Activated CD8-positive, alpha-beta memory T cell treated with anti-CD3 and anti-CD28 coated beads, Interleukin-2, amount 10 ng/mL, durations not matched to agents 7 days and 5 days (primary cell): ENCODE data around the gene TMED8. TPM values are rescaled to one million over a fixed set of nuclear protein-coding genes. Genes with fewer than 3 reads are reported as not detected.
"Not testable (repeated sequence)": the region's sequence is repeated elsewhere in the genome, so short reads cannot be mapped to it uniquely, and the experiment has no call there.

Experiments
- ATAC-seq: fragments of 150-1000 bp; cut with Tn5 transposase; one replicate; pipeline ENCODE4 v1.10.0; 2021; ENCODE audit warnings: moderate library complexity
- CTCF ChIA-PET: fragments of 350-600 bp; sonication (Branson Sonifier 250); formaldehyde crosslinking; loops from one replicate; lab custom pipeline; 2021; ENCODE audit warnings: antibody characterized with exemption; lab: Charles Lee
- DNase-seq: peaks from one replicate; pipeline ENCODE4 v3.0.0-alpha.2; 2020
- H3K27ac Mint-ChIP-seq: one replicate; pipeline ENCODE4 v1.8.0; 2021; ENCODE audit warnings: mild to moderate bottlenecking, mixed read lengths
- H3K27me3 Mint-ChIP-seq: one replicate; pipeline ENCODE4 v1.8.0; 2021; ENCODE audit warnings: mixed read lengths
- H3K36me3 Mint-ChIP-seq: one replicate; pipeline ENCODE4 v1.8.0; 2021; ENCODE audit warnings: mild to moderate bottlenecking, mixed read lengths
- H3K4me1 Mint-ChIP-seq: one replicate; pipeline ENCODE4 v1.8.0; 2021; ENCODE audit warnings: mixed read lengths
- H3K4me3 Mint-ChIP-seq: one replicate; pipeline ENCODE4 v1.8.0; 2021; ENCODE audit warnings: mild to moderate bottlenecking, moderate library complexity, mixed read lengths
- H3K9me3 Mint-ChIP-seq: one replicate; pipeline ENCODE4 v1.8.0; 2022; ENCODE audit warnings: low read depth, mixed read lengths
- total RNA-seq, 2 experiments: library from RNA; stranded (reverse); gene quantifications; one replicate each; pipeline ENCODE4 v1.2.3, GENCODE V29; 2021

TMED8 gene
- total RNA-seq, 2 experiments from 2014 or later: 17.6 to 24.4 TPM

DNA sequence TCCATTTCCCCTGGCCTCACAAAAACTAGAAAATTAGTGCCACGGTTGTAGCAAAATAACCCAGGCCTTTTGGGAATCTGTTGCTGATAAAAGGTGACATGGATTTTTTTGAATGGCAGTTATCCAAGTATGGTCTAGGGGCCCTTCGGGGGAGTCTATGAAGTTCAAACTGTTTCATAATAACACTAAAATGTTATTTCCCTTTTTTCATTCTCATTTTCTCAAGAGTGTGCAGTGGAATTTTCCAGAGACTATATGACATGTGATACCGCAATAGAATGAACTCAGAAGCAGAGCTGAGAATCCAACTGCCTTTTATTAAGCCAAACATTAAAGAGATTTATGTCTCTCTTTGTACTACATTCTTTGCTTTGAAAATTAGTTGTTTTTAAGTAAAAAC is 29.1 kb downstream of the TMED8 start:
- CTCF ChIA-PET: no interaction called here
- peaks cover 14% of the 10 kb centered on the region for H3K36me3 Mint-ChIP-seq
- DNase-seq (no peak), ATAC-seq (no peak)
- H3K4me3 Mint-ChIP-seq: no peak overlapping the region
- H3K9me3 Mint-ChIP-seq: no peaks in the 10 kb centered on the region
- H3K27ac Mint-ChIP-seq: no peak overlapping the region
- no peaks in the 10 kb centered on the region for H3K27me3 Mint-ChIP-seq
- H3K4me1 Mint-ChIP-seq: no peaks in the 10 kb centered on the region

DNA sequence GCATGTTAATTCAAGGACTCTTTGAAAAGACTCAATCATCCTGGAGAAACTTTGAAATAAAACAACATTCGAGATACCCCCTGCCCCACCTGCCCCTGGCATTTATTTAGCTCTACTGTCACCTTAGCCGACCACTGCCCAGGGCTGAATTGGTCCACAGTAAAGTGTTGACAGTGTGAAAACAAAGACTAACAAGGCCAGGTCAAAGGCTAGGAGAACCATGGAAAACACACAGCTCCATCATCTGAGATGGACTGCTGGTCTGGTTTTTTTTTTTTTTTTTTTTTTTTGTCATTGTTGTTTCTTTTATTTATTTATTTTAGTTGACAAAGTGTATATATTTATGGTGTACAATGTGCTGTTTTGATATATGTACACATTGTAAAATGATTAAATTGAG is 30.4 kb downstream of the TMED8 start:
- Mint-ChIP-seq H3K27me3 (no peaks in the 10 kb centered on the region), H3K27ac (no peak overlapping the region), H3K9me3 (no peaks in the 10 kb centered on the region), H3K4me1 (no peaks in the 10 kb centered on the region), H3K4me3 (no peak overlapping the region), H3K36me3 (peaks cover 14% of the 10 kb centered on the region)
- no peak for DNase-seq
- CTCF ChIA-PET: interaction anchor here (0.6 kb wide), 1 partner anchor 564 kb away, joined by 3 read pairs; no protein-coding TSS in a partner anchor
- no peak for ATAC-seq

DNA sequence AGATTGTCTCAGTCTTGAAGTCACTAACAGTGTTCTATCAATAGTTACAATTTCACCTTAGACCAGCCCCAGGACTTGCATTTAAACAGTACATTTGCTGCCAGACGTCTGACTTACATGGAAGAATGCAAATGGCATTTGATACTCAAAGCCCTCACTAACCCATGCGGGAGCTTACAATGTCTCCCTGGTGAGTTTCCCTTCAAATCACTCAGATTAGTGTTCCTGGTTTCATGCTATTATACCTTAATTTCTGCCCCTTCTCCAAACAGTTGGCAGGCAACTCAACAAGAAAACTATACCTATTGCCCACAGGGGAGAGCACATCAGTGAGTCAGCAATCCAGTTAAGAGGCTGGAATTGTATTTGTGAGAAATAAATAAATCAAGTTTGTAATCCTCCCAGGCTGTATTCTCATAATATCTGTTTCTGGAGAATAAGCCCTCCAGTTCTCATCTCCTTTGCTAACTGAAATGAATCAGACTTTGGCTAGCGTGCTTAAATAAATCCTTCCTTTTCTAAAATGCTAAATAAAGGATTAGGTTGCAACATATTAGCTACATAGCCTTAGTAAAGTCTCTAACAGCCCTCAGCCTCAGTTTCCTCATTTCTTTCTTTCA is 32.4 kb downstream of the TMED8 start:
- CTCF ChIA-PET: interaction anchor here (1.4 kb wide), 1 partner anchor 12 kb away, joined by 3 read pairs; no protein-coding TSS in a partner anchor
- no peaks in the 10 kb centered on the region for H3K9me3 Mint-ChIP-seq

DNA sequence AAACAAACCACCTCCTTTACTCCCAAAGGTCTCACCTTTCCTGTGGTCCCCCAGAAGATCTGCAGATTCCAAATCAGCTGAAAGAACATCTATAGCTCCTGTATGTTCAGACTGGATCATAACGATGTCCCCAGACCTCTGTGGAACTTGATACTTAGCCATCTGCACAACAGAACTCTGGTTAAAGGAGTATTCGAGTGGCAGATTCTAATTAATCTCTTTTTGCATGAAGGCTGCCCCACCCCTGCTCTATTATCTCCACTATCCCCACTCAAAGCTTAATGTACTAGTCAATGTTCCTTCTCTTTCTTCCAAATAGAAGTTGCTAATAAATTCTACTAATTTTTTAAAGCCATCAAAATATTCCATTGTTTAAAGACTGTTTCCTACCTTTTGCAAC is 33.2 kb downstream of the TMED8 start:
- peaks cover 10% of the 10 kb centered on the region for H3K36me3 Mint-ChIP-seq
- ATAC-seq (no peak), DNase-seq (no peak)
- CTCF ChIA-PET: interaction anchor here (1.2 to 1.4 kb wide), 2 partner anchors 11 to 28 kb away, joined by 3 read pairs; no protein-coding TSS in a partner anchor
- H3K4me1 Mint-ChIP-seq: no peaks in the 10 kb centered on the region
- no peaks in the 10 kb centered on the region for H3K9me3 Mint-ChIP-seq
- H3K27me3 Mint-ChIP-seq: no peaks in the 10 kb centered on the region
- no peak overlapping the region for H3K4me3 Mint-ChIP-seq
- no peak overlapping the region for H3K27ac Mint-ChIP-seq

More for the DNA sequence above, 32.4 kb downstream of the TMED8 start:
- H3K4me3 Mint-ChIP-seq: no peak overlapping the region
- peaks cover 8% of the 10 kb centered on the region for H3K36me3 Mint-ChIP-seq
- no peak overlapping the region for H3K27ac Mint-ChIP-seq
- H3K27me3 Mint-ChIP-seq: no peaks in the 10 kb centered on the region
- no peak for ATAC-seq
- no peaks in the 10 kb centered on the region for H3K4me1 Mint-ChIP-seq
- no peak for DNase-seq

DNA sequence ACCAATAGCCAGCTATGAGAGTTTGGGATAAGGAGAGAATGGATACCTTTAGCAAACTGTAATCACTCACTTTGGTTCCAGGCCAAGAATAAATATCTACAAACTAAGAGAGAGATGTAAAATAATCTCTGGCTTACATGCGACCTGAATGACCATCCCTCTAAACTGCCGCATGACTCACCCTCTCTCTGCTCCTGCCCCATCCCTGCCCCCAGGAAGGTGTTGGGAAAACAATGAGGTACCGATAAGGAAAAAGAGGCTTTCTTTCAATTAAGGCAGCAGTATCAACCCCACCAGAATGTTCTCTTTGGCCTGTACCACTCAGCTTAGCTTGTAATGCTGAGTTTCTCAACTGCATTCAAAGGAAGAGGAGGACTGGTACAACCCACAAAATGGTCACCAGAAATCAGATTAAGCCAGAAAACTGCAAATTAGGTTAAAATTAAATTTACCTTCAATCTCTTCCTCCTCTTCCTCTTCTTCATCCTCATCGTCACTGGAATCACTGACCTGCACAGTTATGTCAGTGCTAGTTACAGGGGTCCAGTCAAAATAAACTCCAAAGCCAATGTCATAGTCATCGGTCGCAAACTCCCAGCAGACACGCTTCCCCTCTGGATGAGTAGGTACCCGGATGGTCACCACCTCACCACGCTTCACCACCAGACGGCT is 34.0 kb downstream of the TMED8 start:
- DNase-seq (no peak), ATAC-seq (no peak)
- Mint-ChIP-seq H3K36me3 (peaks cover 10% of the 10 kb centered on the region), H3K27me3 (no peaks in the 10 kb centered on the region), H3K4me3 (no peak overlapping the region), H3K9me3 (no peaks in the 10 kb centered on the region), H3K4me1 (no peaks in the 10 kb centered on the region), H3K27ac (no peak overlapping the region)
- CTCF ChIA-PET: interaction anchor here (1.2 to 1.4 kb wide), 2 partner anchors 10 to 27 kb away, joined by 3 read pairs; no protein-coding TSS in a partner anchor

DNA sequence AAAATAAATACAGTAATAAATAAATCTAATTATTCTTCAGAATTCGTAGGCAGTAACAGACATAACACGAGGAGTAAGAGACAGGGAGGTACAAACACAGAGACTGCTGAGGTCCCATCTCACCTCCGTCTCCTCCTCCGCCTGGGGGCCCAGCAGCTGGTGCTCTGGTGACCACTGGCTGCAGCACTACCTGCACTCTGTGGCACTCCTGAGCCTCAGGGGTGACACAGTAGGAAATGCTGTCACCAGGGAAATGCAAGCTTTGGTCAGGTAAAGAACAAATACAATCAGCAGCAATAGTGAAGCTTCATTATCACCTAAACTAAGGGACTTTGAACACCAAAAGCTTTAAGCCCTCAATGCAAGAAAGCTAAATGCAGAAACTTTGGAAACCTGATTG is 36.5 kb downstream of the TMED8 start:
- H3K27me3 Mint-ChIP-seq: no peaks in the 10 kb centered on the region
- ATAC-seq: no peak
- H3K4me3 Mint-ChIP-seq: no peak overlapping the region
- H3K27ac Mint-ChIP-seq: no peak overlapping the region
- H3K9me3 Mint-ChIP-seq: no peaks in the 10 kb centered on the region
- DNase-seq: no peak
- H3K36me3 Mint-ChIP-seq: peaks cover 8% of the 10 kb centered on the region
- H3K4me1 Mint-ChIP-seq: no peaks in the 10 kb centered on the region
- CTCF ChIA-PET: no interaction called here

DNA sequence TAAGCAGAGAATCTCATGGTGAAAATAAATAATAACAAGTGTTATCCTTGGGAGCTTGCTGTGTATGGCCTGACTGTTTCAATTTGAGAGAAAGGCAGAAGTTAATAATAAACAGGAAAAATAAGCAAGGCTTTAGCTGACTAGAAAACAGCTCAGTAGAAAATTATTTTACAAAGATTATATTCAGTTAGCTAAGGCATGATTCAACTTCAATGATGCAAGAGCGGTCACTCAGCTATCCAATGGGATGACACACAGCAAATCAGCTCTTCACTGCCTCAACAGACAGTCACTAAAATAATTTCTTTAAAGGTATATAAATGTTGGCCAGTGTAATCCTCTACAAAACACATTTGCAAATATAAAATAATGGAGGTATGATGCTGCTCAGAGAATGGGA is 37.5 kb downstream of the TMED8 start:
- Mint-ChIP-seq H3K36me3 (peaks cover 8% of the 10 kb centered on the region), H3K4me1 (no peaks in the 10 kb centered on the region), H3K27me3 (no peaks in the 10 kb centered on the region), H3K4me3 (no peak overlapping the region), H3K9me3 (no peaks in the 10 kb centered on the region), H3K27ac (no peak overlapping the region)
- ATAC-seq: no peak
- no peak for DNase-seq
- CTCF ChIA-PET: no interaction called here

DNA sequence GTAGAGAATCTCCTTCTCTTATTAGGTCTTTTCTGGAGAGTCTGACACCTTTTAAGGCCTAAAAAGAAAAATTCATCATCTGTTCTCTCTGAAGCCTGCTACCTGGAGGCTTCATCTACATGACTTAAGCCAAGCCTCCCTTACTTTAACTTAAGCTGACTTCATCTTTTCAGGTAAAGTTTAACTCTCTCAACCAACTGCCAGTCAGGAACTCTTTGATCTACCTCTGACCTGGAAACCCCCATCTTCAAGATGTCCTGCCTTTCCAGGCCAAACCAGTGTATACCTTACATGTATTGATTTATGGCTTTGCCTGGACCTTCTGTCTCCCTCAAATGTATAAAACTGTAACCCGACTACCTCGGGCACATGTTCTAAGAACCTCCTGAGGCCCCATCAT is 38.6 kb downstream of the TMED8 start:
- Mint-ChIP-seq H3K36me3 (peaks cover 6% of the 10 kb centered on the region), H3K4me1 (no peaks in the 10 kb centered on the region), H3K9me3 (no peaks in the 10 kb centered on the region), H3K27me3 (no peaks in the 10 kb centered on the region), H3K4me3 (no peak overlapping the region), H3K27ac (no peak overlapping the region)
- ATAC-seq: no peak
- no peak for DNase-seq
- CTCF ChIA-PET: no interaction called here

DNA sequence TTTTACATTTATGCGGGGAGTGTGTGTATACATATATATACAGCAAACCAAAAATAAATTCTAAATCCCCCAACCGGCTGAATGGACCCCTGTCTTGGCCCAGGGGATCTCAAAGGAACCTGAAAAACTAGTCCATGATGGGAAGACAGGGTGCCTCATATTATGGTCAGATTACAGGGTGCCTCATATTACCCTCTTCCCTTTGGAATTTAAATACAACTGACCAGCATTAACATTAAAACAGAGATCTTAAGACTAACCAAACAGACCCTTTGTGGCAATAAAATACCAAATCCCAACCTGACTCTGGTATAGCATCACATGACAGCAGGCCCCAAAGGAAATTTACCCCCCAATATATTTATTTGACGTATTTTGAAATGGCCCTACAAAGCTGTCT is 39.0 kb downstream of the TMED8 start:
- H3K36me3 Mint-ChIP-seq: peaks cover 6% of the 10 kb centered on the region
- H3K27ac Mint-ChIP-seq: no peak overlapping the region
- CTCF ChIA-PET: no interaction called here
- no peak overlapping the region for H3K4me3 Mint-ChIP-seq
- H3K27me3 Mint-ChIP-seq: no peaks in the 10 kb centered on the region
- H3K9me3 Mint-ChIP-seq: no peaks in the 10 kb centered on the region
- no peak for ATAC-seq
- no peaks in the 10 kb centered on the region for H3K4me1 Mint-ChIP-seq
- no peak for DNase-seq

DNA sequence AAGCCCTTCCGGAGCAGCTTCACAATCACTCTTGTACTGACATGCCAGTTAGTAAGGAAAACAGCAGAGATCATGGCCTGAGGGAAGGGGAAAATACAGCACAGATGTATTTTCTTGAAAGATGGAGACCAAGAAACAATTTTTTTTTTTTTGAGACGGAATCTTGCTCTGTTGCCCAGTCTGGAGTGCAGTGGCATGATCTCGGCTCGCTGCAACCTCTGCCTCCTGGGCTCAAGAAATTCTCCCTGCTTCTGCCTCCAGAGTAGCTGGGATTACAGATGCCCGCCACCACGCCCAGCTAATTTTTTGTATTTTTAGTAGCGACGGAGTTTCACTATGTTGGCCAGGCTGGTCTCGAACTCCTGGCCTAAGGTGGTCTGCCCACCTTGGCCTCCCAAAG is 39.6 kb downstream of the TMED8 start:
- H3K4me1 Mint-ChIP-seq, H3K27me3 Mint-ChIP-seq, ATAC-seq, DNase-seq, H3K27ac Mint-ChIP-seq, H3K4me3 Mint-ChIP-seq, H3K9me3 Mint-ChIP-seq, H3K36me3 Mint-ChIP-seq, CTCF ChIA-PET: not testable (repeated sequence)

DNA sequence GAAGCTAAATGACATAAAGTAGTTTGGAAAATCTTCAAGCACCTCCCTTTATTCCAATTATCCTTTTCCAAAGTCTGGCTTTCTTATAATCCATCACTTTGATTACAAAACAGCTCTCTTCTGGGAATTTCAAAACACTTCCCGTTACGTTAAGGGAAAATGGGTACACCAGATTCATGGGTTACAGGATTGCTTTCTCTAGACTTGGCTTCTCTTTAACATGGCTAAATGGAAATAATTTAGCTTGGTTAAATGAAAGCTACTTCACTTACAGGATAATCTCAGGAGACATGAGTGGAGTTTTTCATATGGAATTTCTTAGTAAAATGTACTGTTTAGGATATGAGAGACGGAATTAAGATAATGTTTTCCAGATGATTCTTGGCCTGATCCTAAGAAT is 41.3 kb downstream of the TMED8 start:
- no peak overlapping the region for H3K27ac Mint-ChIP-seq
- H3K36me3 Mint-ChIP-seq: peaks cover 4% of the 10 kb centered on the region
- H3K9me3 Mint-ChIP-seq: no peaks in the 10 kb centered on the region
- H3K4me3 Mint-ChIP-seq: no peak overlapping the region
- no peaks in the 10 kb centered on the region for H3K4me1 Mint-ChIP-seq
- CTCF ChIA-PET: no interaction called here
- H3K27me3 Mint-ChIP-seq: no peaks in the 10 kb centered on the region
- DNase-seq (no peak), ATAC-seq (no peak)

DNA sequence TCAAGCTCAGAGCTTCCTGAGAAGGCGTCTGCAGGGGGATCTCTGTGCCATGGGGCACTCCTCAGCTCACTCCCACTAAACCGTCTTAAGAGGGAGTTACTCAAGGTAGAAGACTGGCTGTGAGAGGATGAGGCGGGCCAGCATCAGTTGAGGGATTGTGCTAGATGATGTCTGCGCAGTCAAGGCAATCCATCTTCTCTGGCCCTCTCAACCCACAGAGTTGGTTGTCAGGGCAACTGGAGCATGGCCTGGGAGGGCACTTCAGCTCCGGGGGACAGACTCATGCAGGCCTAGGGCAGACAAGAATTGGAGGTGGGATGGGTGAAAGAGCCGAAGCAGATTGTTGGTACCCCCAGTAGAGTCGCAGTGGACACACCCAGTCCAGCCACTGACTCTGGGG is 47.0 kb downstream of the TMED8 start:
- CTCF ChIA-PET: interaction anchor here (2.2 kb wide), 1 partner anchor 14 kb away, joined by 7 read pairs; no protein-coding TSS in a partner anchor
- Mint-ChIP-seq H3K27me3 (no peaks in the 10 kb centered on the region), H3K4me3 (no peak overlapping the region), H3K9me3 (no peaks in the 10 kb centered on the region), H3K27ac (no peak overlapping the region), H3K4me1 (no peaks in the 10 kb centered on the region), H3K36me3 (no peaks in the 10 kb centered on the region)
- ATAC-seq: no peak
- DNase-seq: no peak

DNA sequence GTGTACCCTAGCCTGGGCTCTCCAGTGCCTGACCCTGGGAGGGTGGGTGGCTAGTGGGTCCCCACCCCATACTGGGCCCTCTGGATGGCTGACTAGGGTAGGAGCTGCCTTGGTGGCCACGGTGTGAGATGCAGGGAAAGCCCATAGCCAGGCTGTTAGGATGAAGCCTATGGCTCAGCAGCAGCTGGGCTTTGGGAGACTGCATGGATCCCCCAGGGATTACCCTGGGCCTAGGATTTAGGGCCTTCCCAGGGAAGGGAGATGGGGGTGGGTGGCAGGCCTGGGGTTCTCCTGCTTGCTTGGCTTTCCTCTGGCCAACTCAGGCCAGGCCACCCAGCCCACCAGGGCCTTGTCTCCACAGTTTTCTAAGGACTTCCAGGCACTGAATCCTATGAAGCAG is 49.8 kb downstream of the TMED8 start:
- ATAC-seq: peak; percentile 13
- no peak for DNase-seq
- peaks cover 6% of the 10 kb centered on the region for H3K4me1 Mint-ChIP-seq
- no peaks in the 10 kb centered on the region for H3K36me3 Mint-ChIP-seq
- CTCF ChIA-PET: no interaction called here
- H3K4me3 Mint-ChIP-seq: no peak overlapping the region
- no peaks in the 10 kb centered on the region for H3K9me3 Mint-ChIP-seq
- no peaks in the 10 kb centered on the region for H3K27me3 Mint-ChIP-seq
- H3K27ac Mint-ChIP-seq: no peak overlapping the region

DNA sequence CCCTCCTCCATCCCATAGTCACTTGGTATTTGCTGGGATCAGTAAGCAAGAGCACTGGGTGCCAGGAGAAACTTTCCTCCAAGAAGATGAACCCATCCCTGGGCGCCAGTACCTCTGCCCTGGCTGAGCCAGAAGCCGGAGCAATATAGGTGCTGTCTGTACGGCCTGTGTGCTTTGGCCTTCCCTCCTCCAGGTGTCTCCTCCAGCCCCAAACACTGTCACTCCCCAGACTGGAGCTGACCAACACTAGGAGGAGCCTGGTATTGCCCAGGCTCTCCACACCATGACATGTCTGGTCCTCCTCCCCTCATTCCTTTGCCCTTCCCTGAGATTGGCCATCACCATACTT is 51.2 kb downstream of the TMED8 start:
- peaks cover 10% of the 10 kb centered on the region for H3K4me1 Mint-ChIP-seq
- CTCF ChIA-PET: interaction anchor here (1.1 kb wide), 1 partner anchor 10 kb away, joined by 3 read pairs; no protein-coding TSS in a partner anchor
- no peaks in the 10 kb centered on the region for H3K36me3 Mint-ChIP-seq
- no peak for ATAC-seq
- DNase-seq: no peak
- H3K27me3 Mint-ChIP-seq: no peaks in the 10 kb centered on the region
- H3K4me3 Mint-ChIP-seq: no peak overlapping the region
- H3K27ac Mint-ChIP-seq: no peak overlapping the region
- no peaks in the 10 kb centered on the region for H3K9me3 Mint-ChIP-seq
